ENCODE measurements around the gene LTBP1.
"Not testable (repeated sequence)": the region's sequence is repeated elsewhere in the genome, so short reads cannot be mapped to it uniquely, and the experiment has no call there.

The LTBP1 gene

GRCh38 chr2:33442052-33442451 lies 495.3 kb downstream of the LTBP1 start:
- DNase-seq: not testable (repeated sequence)

- DNase-seq: no peak
Observed at GRCh38 chr2:33442528-33443079, 495.9 kb downstream of the LTBP1 start.

GRCh38 chr2:33443274-33443829 lies 496.6 kb downstream of the LTBP1 start:
- no peak for DNase-seq

GRCh38 chr2:33444967-33445366 lies 498.2 kb downstream of the LTBP1 start:
- DNase-seq: no peak

GRCh38 chr2:33448220-33448899 lies 501.6 kb downstream of the LTBP1 start:
- DNase-seq: peak in 1 of 5 experiments; percentile 18
